Measurements from ENCODE around the gene DLL3.

Gene DLL3

DNA sequence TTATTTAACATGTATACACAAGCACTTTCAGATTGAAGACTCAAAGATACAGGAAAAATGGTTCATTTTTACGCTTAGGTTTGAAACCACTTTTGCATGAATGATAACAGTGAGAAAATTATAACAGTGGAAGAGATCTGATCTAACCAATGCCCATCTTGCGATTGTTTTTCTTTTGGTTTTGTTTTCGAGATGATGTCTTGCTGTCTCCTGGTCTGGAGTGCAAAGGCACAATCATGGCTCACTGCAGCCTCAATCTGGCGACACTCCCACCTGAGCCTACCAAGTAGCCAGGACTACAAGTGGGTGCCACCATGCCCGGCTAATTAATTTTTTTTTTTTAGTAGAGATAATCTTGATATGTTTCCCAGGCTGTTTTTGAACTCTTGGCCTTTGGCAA, 51.5 kb downstream of the DLL3 start:
- no peak overlapping the region for H3K4me3 ChIP-seq (ENCODE audit: low read depth, low read length)
- TF ChIP-seq, protein P1, sequence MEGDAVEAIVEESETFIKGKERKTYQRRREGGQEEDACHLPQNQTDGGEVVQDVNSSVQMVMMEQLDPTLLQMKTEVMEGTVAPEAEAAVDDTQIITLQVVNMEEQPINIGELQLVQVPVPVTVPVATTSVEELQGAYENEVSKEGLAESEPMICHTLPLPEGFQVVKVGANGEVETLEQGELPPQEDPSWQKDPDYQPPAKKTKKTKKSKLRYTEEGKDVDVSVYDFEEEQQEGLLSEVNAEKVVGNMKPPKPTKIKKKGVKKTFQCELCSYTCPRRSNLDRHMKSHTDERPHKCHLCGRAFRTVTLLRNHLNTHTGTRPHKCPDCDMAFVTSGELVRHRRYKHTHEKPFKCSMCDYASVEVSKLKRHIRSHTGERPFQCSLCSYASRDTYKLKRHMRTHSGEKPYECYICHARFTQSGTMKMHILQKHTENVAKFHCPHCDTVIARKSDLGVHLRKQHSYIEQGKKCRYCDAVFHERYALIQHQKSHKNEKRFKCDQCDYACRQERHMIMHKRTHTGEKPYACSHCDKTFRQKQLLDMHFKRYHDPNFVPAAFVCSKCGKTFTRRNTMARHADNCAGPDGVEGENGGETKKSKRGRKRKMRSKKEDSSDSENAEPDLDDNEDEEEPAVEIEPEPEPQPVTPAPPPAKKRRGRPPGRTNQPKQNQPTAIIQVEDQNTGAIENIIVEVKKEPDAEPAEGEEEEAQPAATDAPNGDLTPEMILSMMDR (IDR thresholded peaks at IDR 0.05; ENCODE audit: low read depth, low read length): no peak

DNA sequence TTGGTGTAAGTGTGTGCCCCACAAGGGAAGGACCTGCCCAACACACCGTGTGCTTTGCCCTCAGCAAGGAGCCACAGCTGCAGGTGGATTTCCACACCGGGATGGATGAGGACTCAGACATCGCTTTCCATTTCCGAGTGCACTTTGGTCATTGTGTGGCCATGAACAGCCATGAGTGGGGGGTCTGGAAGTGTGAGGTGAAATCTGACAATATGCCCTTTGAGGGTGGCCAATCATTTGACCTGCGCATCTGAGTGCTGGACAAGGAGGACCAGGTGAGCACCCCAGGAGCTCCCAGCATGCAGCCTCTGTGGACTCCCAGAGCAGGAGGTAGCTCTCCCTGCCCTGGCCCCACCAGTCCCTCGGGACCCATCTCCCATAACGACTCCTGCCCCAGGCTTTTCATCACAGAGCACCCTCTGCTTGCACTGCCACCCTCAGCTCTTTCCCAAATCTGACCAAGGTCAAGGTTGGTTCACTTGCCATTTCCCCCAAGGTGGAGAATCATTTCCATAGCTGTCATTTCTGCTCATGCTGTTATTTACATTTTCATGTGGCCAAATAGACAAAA, 54.4 kb downstream of the DLL3 start:
- no peak overlapping the region for H3K4me3 ChIP-seq (ENCODE audit: low read depth, low read length)
- TF ChIP-seq, protein P1 (IDR thresholded peaks at IDR 0.05; ENCODE audit: low read depth, low read length): no peak

DNA sequence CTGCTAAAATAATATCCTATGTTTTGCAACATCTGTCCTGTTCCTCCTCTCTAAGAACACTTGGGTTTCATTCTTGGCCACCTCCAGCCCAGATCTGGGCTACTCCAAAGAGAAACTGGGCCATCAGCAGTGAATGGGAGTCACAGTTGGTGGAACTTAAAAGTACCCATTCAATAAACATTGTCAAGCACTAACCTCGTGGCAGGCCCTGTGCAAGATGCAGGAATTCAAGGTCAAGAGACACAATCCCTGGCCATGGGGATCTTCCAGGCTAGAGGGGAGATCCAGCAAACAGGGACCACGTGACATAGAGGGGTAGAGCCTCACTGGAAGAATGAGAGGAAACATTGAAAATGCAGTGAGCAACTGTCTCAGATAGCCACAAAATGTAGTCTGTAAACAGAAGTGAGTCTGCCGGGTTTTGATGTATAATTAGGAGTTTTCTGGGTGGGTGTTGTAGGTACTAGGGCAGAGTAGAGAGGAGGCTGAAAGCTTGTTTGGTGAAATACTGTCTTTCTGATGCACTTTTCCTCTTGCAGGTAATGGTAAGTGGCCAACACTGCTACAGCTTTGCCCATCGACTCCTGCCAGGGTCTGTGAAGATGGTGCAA, 56.1 kb downstream of the DLL3 start:
- TF ChIP-seq, protein P1 (IDR thresholded peaks at IDR 0.05; ENCODE audit: low read depth, low read length): no peak
- no peak overlapping the region for H3K4me3 ChIP-seq (ENCODE audit: low read depth, low read length)

DNA sequence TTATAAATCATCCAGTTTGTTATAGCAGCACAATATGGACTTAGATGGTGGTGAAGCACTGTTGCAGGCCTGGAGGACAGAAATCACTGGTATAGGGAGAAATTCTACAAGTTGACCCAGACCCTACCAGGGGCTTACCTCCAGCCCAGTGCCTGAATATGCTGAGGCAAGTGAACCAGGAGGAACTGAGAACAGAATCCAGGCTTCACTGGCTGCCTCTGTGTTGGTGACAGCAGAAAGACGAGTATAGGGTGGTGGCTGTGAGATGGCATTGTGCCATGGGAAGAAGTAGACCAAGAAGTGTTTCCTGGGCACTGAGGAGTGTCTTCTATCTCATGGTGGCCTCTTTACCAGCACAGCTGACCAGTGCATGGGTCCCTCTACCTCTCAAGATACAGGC, 57.1 kb downstream of the DLL3 start:
- H3K4me3 ChIP-seq (ENCODE audit: low read depth, low read length): no peak overlapping the region
- TF ChIP-seq, protein P1 (IDR thresholded peaks at IDR 0.05; ENCODE audit: low read depth, low read length): no peak
